Liver (tissue), 9 donors: ENCODE data around the gene KDM4C. TPM values are rescaled to one million over a fixed set of nuclear protein-coding genes. Genes with fewer than 3 reads are reported as not detected.

Experiments used
- DNase-seq: peaks from one replicate; pipeline ENCODE4 v3.0.0-alpha.2; 2017; ENCODE audit warnings: low spot score
- H3K27ac ChIP-seq, 2 donors: one replicate each; pipeline ENCODE4 v1.7.0; 2013; ENCODE audit warnings: inconsistent platforms in 2 of 2, low read length in 2 of 2, control low read depth in 1 of 2, low read depth in 1 of 2, mild to moderate bottlenecking in 1 of 2
- H3K27me3 ChIP-seq, 4 donors: one replicate each; pipeline versions ENCODE4 v1.6.1 to v1.7.0; 2013; ENCODE audit warnings: low read length in 3 of 4, inconsistent platforms in 1 of 4, mild to moderate bottlenecking in 1 of 4, moderate library complexity in 1 of 4; ENCODE audit not compliant: control insufficient read depth in 4 of 4, insufficient read depth in 4 of 4
- H3K36me3 ChIP-seq, 4 donors: one replicate each; pipeline versions ENCODE4 v1.6.1 to v1.7.0; 2013; ENCODE audit warnings: low read length in 3 of 4, mild to moderate bottlenecking in 3 of 4, low read depth in 1 of 4, moderate library complexity in 1 of 4; ENCODE audit not compliant: control insufficient read depth in 4 of 4, insufficient read depth in 3 of 4
- H3K4me1 ChIP-seq, 4 donors: one replicate each; pipeline versions ENCODE4 v1.6.1 to v1.7.0; 2013; ENCODE audit warnings: low read length in 3 of 4, mild to moderate bottlenecking in 3 of 4, moderate library complexity in 1 of 4; ENCODE audit not compliant: control insufficient read depth in 4 of 4, insufficient read depth in 4 of 4
- H3K4me3 ChIP-seq, 3 donors: one replicate each; pipeline versions ENCODE4 v1.6.1 to v1.7.0; 2013; ENCODE audit warnings: low read length in 3 of 3, control low read depth in 1 of 3, low read depth in 1 of 3, mild to moderate bottlenecking in 1 of 3
- H3K9ac ChIP-seq, 2 donors: one replicate each; pipeline ENCODE4 v1.7.0; 2013; ENCODE audit warnings: low read length in 2 of 2, mild to moderate bottlenecking in 2 of 2, moderate library complexity in 2 of 2, control low read depth in 1 of 2, low read depth in 1 of 2
- H3K9me3 ChIP-seq, 4 donors: one replicate each; pipeline versions ENCODE4 v1.6.1 to v1.7.0; 2013; ENCODE audit warnings: low read length in 3 of 4; ENCODE audit not compliant: control insufficient read depth in 4 of 4
- ATF3 ChIP-seq: IDR thresholded peaks from 2 replicates; pipeline ENCODE4 v1.6.1; 2016; ENCODE audit warnings: antibody characterized with exemption
- FOXA1 ChIP-seq: IDR thresholded peaks from 2 replicates; pipeline ENCODE4 v1.6.1; 2016; ENCODE audit warnings: antibody characterized with exemption
- FOXA2 ChIP-seq: IDR thresholded peaks from 2 replicates; pipeline ENCODE4 v1.6.1; 2016; ENCODE audit warnings: antibody characterized with exemption
- MAX ChIP-seq: IDR thresholded peaks from 2 replicates; pipeline ENCODE4 v1.6.1; 2016; ENCODE audit warnings: antibody characterized with exemption
- REST ChIP-seq: IDR thresholded peaks from 2 replicates; pipeline ENCODE4 v1.6.1; 2016; ENCODE audit warnings: antibody characterized with exemption, mild to moderate bottlenecking
- SP1 ChIP-seq: IDR thresholded peaks from 2 replicates; pipeline ENCODE4 v1.6.1; 2018; ENCODE audit warnings: antibody characterized with exemption, mild to moderate bottlenecking
- TAF1 ChIP-seq: conservative IDR thresholded peaks from 2 replicates; pipeline ENCODE4 v1.6.1; 2016; ENCODE audit warnings: antibody characterized with exemption, mild to moderate bottlenecking
- YY1 ChIP-seq: IDR thresholded peaks from 2 replicates; pipeline ENCODE4 v1.6.1; 2016; ENCODE audit warnings: antibody characterized with exemption, mild to moderate bottlenecking
- ZBTB33 ChIP-seq: IDR thresholded peaks from 2 replicates; pipeline ENCODE4 v1.6.1; 2016; ENCODE audit warnings: antibody characterized with exemption
- polyA plus RNA-seq, 2 donors: library from polyadenylated mRNA; stranded (reverse) in 1 of 2; unstranded in 1 of 2; fragments of 200-250 nt in 1 of 2; fragments of >200 nt in 1 of 2; fragmentation: Nextera tagmentation in 1 of 2; extraction: Ambion mirVana in 1 of 2; gene quantifications; one replicate each; pipeline versions ENCODE4 v1.2.1 to v1.2.3, GENCODE V29; 2013 to 2015
- total RNA-seq, 2 donors: library from RNA; depleted of rRNA; stranded (reverse); fragments of >200 nt; gene quantifications; one replicate each; pipeline ENCODE4 v1.2.3, GENCODE V29; 2014
- donor health status: healthy.
- donor health status: healthy.
- donor health status: healthy.
- donor health status: healthy.
- donor health status: healthy.

KDM4C gene
- total and polyA plus RNA-seq, 4 donors: 4.3 to 40.2 (median 24.0) TPM

GRCh38 chr9:6917162-6917561 is 159.4 kb downstream of the KDM4C start:
- no peaks in the 10 kb centered on the region for H3K9me3 ChIP-seq
- no peaks in the 10 kb centered on the region for H3K27me3 ChIP-seq
- no peak overlapping the region for H3K4me3 ChIP-seq
- H3K9ac ChIP-seq: no peak overlapping the region
- DNase-seq: no peak
- no peak for TF ChIP-seq REST
- no peak for TF ChIP-seq FOXA1
- H3K36me3 ChIP-seq: peaks cover 0 to 2% (median 0%) of the 10 kb centered on the region in 4 donors
- H3K4me1 ChIP-seq: no peaks in the 10 kb centered on the region
- H3K27ac ChIP-seq: no peak overlapping the region

GRCh38 chr9:6920041-6920440 is 162.3 kb downstream of the KDM4C start:
- DNase-seq: no peak
- Histone ChIP-seq H3K4me1 (no peaks in the 10 kb centered on the region), H3K4me3 (no peak overlapping the region), H3K27ac (no peak overlapping the region), H3K27me3 (no peaks in the 10 kb centered on the region), H3K36me3 (peaks cover 0 to 2% (median 0%) of the 10 kb centered on the region in 4 donors), H3K9me3 (no peaks in the 10 kb centered on the region), H3K9ac (no peak overlapping the region)
- TF ChIP-seq YY1 (no peak), TAF1 (no peak), ATF3 (no peak), MAX (no peak), SP1 (no peak), FOXA2 (no peak), REST (no peak), ZBTB33 (no peak), FOXA1 (no peak)
